ENCODE results near the gene NCCRP1. TPM values are rescaled to one million over a fixed set of nuclear protein-coding genes. Genes with fewer than 3 reads are reported as not detected.

NCCRP1 gene
- total and polyA plus RNA-seq, 2 donors (not counting 3 experiments of a cell fraction or from before 2014, with no cell fraction given) = 0.06 TPM; not detected in 1

- Histone ChIP-seq H3K9ac (replicated peaks; ENCODE audit: extremely low read depth, insufficient read depth, low read length) (no peak overlapping the region), H3K9me3 (replicated peaks; ENCODE audit: control insufficient read depth, insufficient read depth, low read length) (no peaks in the 10 kb centered on the region), H4K20me1 (replicated peaks; ENCODE audit: control insufficient read depth, extremely low read depth, insufficient read depth, low read length) (no peaks in the 10 kb centered on the region), H3K4me3 (replicated peaks in 1 of 3; ENCODE audit: insufficient read depth in 1 of 3, low read depth in 1 of 3, low read length in 3 of 3) (no peak overlapping the region), H3K79me2 (ENCODE audit: control insufficient read depth, insufficient read depth, low read length) (no peaks in the 10 kb centered on the region), H3K27me3 (ENCODE audit: control insufficient read depth in 2 of 2, insufficient read depth in 2 of 2, low read length in 2 of 2) (no peaks in the 10 kb centered on the region), H3K27ac (ENCODE audit: insufficient read depth, low read depth, low read length) (no peak overlapping the region), H2AFZ (ENCODE audit: low read depth, low read length) (no peak overlapping the region), H3K36me3 (ENCODE audit: control insufficient read depth in 2 of 2, extremely low read depth in 1 of 2, insufficient read depth in 2 of 2, low read length in 2 of 2) (peaks cover 3 to 12% of the 10 kb centered on the region in 2 experiments), H3K9me1 (replicated peaks; ENCODE audit: control insufficient read depth, extremely low read depth, insufficient read depth, low read length) (no peaks in the 10 kb centered on the region), H3K4me2 (ENCODE audit: insufficient read depth, low read length) (no peak overlapping the region), H3K4me1 (ENCODE audit: control insufficient read depth, extremely low read depth, insufficient read depth, low read length) (peaks cover 5% of the 10 kb centered on the region)
- intact Hi-C loops (cut with micrococcal nuclease) = no loop called here
- TF ChIP-seq MYC (IDR thresholded peaks at IDR 0.05; ENCODE audit: low read depth, low read length) (no peak), MAX (IDR thresholded peaks at IDR 0.05; ENCODE audit: insufficient read depth, insufficient read length) (no peak), GATA2 (IDR thresholded peaks at IDR 0.05; ENCODE audit: insufficient read depth, insufficient read length, low read depth, low read length) (no peak), EZH2 (IDR thresholded peaks at IDR 0.05; ENCODE audit: borderline replicate concordance, low read depth, low read length, severe bottlenecking) (no peak), POLR2A (IDR thresholded peaks at IDR 0.05; ENCODE audit: low read depth, low read length) (no peak), CTCF (IDR thresholded peaks at IDR 0.05; ENCODE audit: extremely low read depth in 1 of 2, insufficient read depth in 1 of 2, low read depth in 1 of 2, low read length in 2 of 2) (no peak)
- FAIRE-seq (no peak), DNase-seq (ENCODE audit: low read depth, low spot score) (no peak)
- ChIA-PET CTCF (interaction anchor here (1.0 kb wide), 1 partner anchor 60 kb away, joined by 5 read pairs; no protein-coding TSS in a partner anchor), POLR2A (no interaction called here)
- dilution Hi-C loops (cut with MboI; ENCODE audit: extremely low pct_ligation_motif_present, low sequenced_read_pairs) = no loop called here
- BruUV-seq (replicated peaks) = no TSS peak
Measured at GRCh38 chr19:39182174-39182505, 14.6 kb upstream of the NCCRP1 start.

DNA sequence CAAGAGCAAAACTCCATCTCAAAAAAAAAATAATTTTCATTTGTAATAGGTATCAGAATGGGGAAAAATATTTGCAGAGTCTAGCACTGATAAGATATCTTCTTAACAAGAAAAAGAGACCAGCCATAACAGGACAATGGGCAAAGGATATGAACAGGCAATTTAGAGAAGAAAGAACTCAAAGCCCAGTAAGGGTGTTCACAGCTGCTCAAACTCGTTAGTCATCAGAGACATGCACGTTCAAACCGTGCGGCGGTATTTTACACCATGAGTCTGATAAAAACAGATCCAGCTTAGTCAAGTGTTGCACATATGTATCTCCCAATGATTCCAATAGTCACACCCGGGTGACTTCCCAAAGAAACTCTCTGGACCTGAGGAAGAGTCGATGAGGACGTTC, 13.7 kb upstream of the NCCRP1 start:
- H3K9me1 ChIP-seq (replicated peaks; ENCODE audit: control insufficient read depth, extremely low read depth, insufficient read depth, low read length) = no peaks in the 10 kb centered on the region
- no peak overlapping the region for H2AFZ ChIP-seq (ENCODE audit: low read depth, low read length)
- no peak for DNase-seq (ENCODE audit: low read depth, low spot score)
- POLR2A ChIA-PET = no interaction called here
- H3K4me2 ChIP-seq (ENCODE audit: insufficient read depth, low read length) = no peak overlapping the region
- H3K9me3 ChIP-seq (replicated peaks; ENCODE audit: control insufficient read depth, insufficient read depth, low read length) = no peaks in the 10 kb centered on the region
- H3K4me3 ChIP-seq (replicated peaks in 1 of 3; ENCODE audit: insufficient read depth in 1 of 3, low read depth in 1 of 3, low read length in 3 of 3) = no peak overlapping the region
- H3K79me2 ChIP-seq (ENCODE audit: control insufficient read depth, insufficient read depth, low read length) = no peaks in the 10 kb centered on the region
- CTCF ChIA-PET = interaction anchor here (0.7 to 1.0 kb wide), 2 partner anchors 55 to 61 kb away, joined by 3 to 7 read pairs; no protein-coding TSS in a partner anchor
- peaks cover 5% of the 10 kb centered on the region for H3K4me1 ChIP-seq (ENCODE audit: control insufficient read depth, extremely low read depth, insufficient read depth, low read length)
- H3K9ac ChIP-seq (replicated peaks; ENCODE audit: extremely low read depth, insufficient read depth, low read length) = no peak overlapping the region
- no peaks in the 10 kb centered on the region for H3K27me3 ChIP-seq (ENCODE audit: control insufficient read depth in 2 of 2, insufficient read depth in 2 of 2, low read length in 2 of 2)
- peaks cover 0 to 6% of the 10 kb centered on the region in 2 experiments for H3K36me3 ChIP-seq (ENCODE audit: control insufficient read depth in 2 of 2, extremely low read depth in 1 of 2, insufficient read depth in 2 of 2, low read length in 2 of 2)
- dilution Hi-C loops (cut with MboI; ENCODE audit: extremely low pct_ligation_motif_present, low sequenced_read_pairs) = no loop called here
- no peak overlapping the region for H3K27ac ChIP-seq (ENCODE audit: insufficient read depth, low read depth, low read length)
- no peak for TF ChIP-seq GATA2 (IDR thresholded peaks at IDR 0.05; ENCODE audit: insufficient read depth, insufficient read length, low read depth, low read length)
- TF ChIP-seq EZH2 (IDR thresholded peaks at IDR 0.05; ENCODE audit: borderline replicate concordance, low read depth, low read length, severe bottlenecking) = no peak
- BruUV-seq (replicated peaks) = no TSS peak
- FAIRE-seq = no peak
- no peaks in the 10 kb centered on the region for H4K20me1 ChIP-seq (replicated peaks; ENCODE audit: control insufficient read depth, extremely low read depth, insufficient read depth, low read length)
- intact Hi-C loops (cut with micrococcal nuclease) = no loop called here
